Suppressor macrophage (primary cell): ENCODE measurements around the gene LGALS4.
"Not testable (repeated sequence)": the region's sequence is repeated elsewhere in the genome, so short reads cannot be mapped to it uniquely, and the experiment has no call there.

Source experiments
- DNase-seq, 4 experiments: peaks; one replicate each; pipeline ENCODE4 v3.0.0-alpha.2; 2020 to 2022

The LGALS4 gene

GRCh38 chr19:38770228-38770948 is 42.4 kb downstream of the LGALS4 start:
- not testable (repeated sequence) for DNase-seq

DNA sequence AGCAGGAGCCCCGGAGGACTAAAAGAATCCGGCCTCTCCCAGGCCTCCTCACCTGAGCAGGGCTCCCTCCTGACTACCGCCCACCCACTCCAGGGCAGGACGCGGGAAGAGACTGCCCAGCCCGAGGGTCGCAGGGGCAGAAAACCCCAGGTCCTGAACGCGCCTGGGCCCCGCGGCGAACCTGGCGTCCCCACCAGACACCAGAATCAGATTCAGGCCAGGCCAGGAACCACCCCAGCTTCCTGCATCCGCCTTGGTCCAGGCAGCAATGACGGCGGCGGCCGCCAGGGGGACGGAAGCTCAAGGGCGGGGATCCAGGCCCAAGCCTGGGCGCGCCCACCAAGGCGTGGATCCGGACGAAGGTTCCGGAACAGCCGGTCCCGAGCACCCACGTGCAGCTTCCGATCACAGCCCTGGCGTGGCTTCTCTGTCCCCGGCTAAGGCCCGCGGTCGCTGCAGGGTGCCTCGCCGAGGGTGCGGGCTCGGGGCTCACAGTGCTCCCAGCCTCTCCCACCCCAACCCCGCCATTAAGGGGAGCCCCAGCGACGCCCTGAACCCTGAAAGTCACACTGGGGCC is 43.0 kb downstream of the LGALS4 start:
- DNase-seq, result peak; percentile 91 to 94 (median 93)

DNA sequence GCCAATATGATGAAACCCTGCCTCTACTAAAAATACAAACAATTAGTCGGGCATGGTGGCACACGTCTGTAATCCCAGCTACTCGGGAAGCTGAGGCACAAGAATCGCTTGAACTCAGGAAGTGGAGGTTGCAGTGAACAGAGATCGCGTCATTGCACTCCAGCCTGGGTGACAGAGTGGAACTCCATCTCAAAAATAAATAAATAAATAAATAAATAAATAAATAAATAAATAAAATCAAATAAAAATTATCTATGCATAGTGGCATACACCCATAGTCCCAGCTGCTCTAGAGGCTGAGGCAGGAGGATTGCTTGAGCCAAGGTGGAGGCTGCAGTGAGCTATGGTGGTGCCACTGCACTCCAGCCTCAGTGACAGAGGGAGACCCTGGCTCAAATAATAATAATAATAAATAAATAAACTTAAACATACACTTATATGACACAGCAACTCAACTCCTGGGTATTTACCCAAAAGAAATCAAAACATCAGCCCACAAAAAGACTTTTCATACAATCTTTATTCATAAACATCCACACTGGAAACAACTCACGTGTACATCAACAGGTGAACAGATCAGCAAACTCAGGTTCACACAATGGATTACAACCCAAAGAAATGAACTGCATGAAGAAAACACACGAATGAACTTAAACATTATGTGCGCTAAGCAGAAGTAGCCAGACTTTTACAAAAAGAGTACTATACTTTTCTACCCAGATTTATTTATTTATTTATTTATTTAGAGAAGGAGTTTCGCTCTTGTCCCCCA is 46.3 kb downstream of the LGALS4 start:
- no peak for DNase-seq

DNA sequence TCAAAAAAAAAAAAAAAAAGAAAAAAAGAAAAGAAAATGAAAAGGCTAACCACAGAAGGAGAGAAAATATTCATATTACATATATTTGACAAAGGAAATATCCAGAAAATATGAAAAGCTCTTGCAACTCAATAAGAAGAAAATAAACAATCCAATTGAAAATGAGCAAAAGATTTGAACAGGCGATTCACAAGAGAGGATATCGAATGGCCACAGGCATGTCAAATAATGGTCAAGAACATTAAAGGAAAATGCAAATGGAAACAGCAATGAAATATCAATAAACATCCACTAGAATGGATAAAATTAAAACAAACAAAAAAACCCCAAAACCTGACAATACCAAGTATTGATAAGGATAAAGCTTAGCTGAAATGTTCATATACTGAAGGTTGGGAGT is 47.5 kb downstream of the LGALS4 start:
- DNase-seq, result no peak

DNA sequence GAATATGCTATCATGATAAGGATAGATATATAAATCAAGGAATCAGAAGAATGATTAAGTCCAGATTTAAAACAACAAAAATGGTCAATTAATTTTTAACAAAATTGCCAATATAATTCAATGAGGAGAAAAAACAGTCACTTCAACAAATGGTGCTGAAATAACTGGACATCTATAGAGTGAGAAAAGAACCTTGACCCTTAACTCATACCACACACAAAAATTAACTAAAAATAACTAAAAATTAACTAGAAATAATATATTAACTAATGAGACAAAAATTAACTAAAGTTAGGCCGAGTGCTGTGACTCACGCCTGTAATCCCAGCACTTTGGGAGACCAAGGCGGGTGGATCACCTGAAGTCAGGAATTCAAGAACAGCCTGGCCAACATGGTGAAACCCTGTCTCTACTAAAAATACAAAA is 48.9 kb downstream of the LGALS4 start:
- DNase-seq, result no peak

GRCh38 chr19:38761884-38762389 is 50.8 kb downstream of the LGALS4 start:
- not testable (repeated sequence) for DNase-seq

- DNase-seq, result not testable (repeated sequence)
Measured at GRCh38 chr19:38760805-38761517, 51.8 kb downstream of the LGALS4 start.

- DNase-seq, result peak; percentile 35 to 72 (median 56)
Measured at GRCh38 chr19:38759590-38760003, 53.1 kb downstream of the LGALS4 start.

GRCh38 chr19:38754196-38754595 is 58.5 kb downstream of the LGALS4 start:
- DNase-seq, result not testable (repeated sequence)

DNA sequence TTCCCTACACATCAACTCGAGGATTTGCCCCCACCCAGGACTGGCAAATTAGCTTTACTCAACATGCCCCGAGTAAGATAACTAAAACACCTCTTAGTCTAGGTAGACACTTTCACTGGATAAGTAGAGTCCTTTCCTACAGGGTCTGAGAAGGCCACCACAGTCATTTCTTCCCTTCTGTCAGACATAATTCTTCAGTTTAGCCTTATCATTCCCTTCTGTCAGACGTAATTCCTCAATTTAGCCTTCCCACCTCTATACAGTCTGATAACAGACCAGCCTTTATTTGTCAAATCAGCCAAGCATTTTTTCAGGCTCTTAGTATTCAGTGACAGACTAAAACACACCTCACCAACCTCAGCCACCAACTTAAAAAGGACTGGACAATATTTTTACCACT is 59.0 kb downstream of the LGALS4 start:
- DNase-seq, result not testable (repeated sequence)
